GM19395 (cell line): Measurements from ENCODE around the gene SLN.

Experiments
- ATAC-seq: cut with Tn5 transposase; IDR thresholded peaks from one replicate; pipeline ENCODE4 v1.9.1; 2021; ENCODE audit warnings: mild to moderate bottlenecking, moderate library complexity; ENCODE audit not compliant: unreplicated experiment

SLN gene

DNA sequence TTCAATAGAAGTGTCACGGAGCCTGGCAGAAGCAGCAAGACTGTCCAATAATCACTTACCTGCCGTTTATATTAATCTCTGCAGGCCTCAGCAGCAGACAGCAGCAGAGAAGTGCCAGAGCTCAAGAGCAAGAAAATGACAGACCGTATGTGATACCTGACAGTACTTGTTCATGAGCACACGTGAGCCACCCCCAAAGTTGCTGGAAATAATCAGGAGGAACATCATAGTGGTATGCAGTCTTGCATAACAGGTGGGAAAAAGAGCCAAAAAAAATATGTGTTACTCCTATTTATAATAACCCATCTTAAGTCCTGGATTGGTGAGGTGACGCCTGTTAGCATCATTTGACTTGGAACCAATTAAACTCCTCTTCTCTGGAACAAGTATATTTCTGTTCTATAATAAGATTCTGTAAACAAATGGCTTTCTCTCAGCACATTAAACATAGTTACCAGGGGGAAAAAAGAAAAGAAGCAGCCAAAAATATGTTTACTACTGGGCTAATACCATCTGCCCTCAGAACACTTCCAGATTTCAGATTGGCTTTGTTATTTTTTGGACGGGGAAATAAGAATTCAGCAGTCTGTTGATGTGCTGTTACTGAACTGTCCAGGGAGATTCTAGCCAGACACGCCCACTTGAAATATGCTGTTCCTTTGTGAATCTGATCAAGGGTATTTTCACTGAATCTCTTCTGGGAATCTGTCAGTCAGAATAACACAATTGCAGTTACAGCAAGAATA is 7.9 kb upstream of the SLN start:
- no peak for ATAC-seq

DNA sequence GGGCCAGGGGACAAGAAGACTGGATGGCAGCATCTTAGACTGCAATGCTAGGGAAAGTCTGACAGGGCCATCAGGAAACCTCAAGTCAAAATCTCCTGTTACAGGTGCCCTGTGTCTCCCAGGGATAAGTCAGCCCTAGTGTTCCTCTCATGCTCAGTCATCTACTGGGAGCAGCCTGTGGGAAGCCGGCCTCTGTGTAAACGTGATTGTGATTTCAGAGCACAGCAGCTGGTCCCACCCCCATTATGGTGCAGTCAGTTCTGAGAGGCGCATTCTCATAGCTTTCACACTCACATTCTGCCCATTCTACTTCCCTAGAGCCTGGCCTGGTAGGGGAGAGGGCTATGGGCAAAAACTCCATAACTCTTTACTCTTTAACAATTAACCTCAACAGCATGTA is 7.2 kb upstream of the SLN start:
- no peak for ATAC-seq

- no peak for ATAC-seq
Measured at GRCh38 chr11:107716884-107717532, 5.2 kb upstream of the SLN start.

DNA sequence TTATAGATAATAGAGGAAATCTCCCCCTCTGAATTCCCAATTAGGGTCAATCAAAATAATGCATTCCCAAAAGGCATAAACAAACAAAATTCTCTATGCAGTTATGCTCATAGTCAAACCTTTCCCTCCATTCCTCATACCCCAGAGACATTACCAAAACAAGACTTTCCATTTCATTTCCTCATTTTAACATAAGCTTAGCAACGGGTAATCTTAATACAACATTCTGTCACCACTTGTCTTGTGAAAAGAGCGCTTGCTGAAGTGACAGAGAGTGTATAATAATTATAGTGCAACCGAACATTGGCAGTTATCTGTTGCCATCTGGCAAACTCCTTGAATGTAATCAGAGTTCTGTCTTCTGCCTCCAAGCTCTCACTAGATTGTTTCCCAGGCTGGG is 1.2 kb upstream of the SLN start:
- ATAC-seq, result no peak

DNA sequence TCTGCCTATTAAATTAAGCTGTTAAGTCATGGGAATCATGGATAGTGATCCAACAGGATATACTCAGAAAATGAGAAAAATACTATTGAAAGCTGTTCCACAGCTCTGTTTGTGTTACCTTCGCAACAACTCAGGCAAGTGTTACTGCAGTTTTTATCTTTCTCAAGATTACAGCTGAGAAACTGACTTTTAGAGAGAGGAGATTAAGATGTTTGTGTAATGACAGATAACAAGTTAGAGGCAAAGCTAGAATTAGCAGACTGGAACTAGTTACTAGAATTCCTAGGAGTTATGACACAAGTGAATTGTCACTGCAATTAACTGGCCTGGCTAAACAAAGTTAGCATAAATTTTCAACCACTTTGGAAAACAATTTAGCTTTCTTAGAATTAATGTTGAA is 1.6 kb downstream of the SLN start:
- ATAC-seq, result no peak

- no peak for ATAC-seq
Measured at GRCh38 chr11:107708792-107709191, 3.1 kb downstream of the SLN start.

GRCh38 chr11:107707807-107708206 is 4.0 kb downstream of the SLN start:
- no peak for ATAC-seq

GRCh38 chr11:107707215-107707671 is 4.6 kb downstream of the SLN start:
- no peak for ATAC-seq

- ATAC-seq, result no peak
Measured at GRCh38 chr11:107706531-107706930, 5.3 kb downstream of the SLN start.

DNA sequence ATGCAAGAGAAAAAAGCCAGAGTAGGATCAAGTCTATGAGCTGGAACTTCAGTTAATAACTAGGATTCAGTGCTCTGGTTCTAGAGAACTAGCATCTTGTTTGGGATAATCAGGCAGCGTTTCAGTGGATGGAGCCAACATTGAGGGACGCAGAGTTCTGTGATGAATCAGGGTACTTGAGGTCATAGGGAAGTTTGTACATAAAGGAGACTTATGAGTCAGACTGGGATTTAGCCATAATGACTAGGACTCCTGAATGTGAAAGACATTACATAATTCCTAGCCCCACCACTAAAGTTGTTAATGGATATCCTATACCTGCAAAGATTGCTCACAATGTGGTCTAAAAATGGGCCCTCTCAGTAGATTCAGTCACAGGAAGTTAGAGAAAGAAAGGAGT is 6.8 kb downstream of the SLN start:
- no peak for ATAC-seq

DNA sequence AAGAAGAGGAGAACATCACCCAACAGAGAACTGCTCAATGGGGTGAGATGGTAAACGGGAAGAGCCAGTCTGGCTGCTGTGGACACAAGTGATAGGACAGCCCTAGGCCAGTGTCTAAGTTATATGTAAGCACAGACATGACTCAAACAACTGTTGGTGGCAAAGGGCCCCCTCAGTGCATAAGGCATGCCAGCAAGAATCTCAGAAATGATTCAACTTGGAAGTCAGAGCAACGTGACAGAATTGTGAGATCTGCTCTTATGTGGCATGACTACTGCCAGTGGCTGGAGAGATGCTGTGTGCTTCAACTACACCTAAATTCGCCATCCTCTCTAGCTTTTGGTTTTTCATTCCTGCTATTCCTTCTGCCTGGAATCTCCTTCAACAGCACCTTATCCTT is 7.4 kb downstream of the SLN start:
- no peak for ATAC-seq

- no peak for ATAC-seq
Measured at GRCh38 chr11:107702723-107703122, 9.1 kb downstream of the SLN start.

GRCh38 chr11:107702109-107702660 is 9.7 kb downstream of the SLN start:
- ATAC-seq, result no peak

- ATAC-seq, result no peak
Measured at GRCh38 chr11:107699371-107700285, 12.2 kb downstream of the SLN start.

- ATAC-seq, result no peak
Measured at GRCh38 chr11:107697291-107697690, 14.6 kb downstream of the SLN start.

- ATAC-seq, result no peak
Measured at GRCh38 chr11:107696140-107696539, 15.7 kb downstream of the SLN start.

DNA sequence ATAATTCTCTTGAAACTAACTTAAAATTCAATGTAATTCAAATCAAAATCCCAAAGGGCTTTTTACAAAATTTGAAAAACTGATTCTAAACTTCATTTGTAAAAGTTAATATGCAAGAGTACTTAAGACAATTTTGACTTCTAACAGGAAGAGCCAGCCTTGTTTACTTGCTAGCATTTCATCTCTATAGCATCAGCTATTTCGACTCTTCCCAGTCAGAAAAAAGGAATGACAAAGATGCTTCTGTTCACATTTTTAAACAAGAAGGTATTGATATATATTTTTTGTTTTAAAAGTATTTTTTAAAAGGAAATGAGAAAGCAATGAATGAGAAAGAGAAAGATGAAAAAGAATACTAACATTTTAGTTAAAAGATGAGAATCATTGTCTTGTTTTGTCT is 16.4 kb downstream of the SLN start:
- no peak for ATAC-seq

DNA sequence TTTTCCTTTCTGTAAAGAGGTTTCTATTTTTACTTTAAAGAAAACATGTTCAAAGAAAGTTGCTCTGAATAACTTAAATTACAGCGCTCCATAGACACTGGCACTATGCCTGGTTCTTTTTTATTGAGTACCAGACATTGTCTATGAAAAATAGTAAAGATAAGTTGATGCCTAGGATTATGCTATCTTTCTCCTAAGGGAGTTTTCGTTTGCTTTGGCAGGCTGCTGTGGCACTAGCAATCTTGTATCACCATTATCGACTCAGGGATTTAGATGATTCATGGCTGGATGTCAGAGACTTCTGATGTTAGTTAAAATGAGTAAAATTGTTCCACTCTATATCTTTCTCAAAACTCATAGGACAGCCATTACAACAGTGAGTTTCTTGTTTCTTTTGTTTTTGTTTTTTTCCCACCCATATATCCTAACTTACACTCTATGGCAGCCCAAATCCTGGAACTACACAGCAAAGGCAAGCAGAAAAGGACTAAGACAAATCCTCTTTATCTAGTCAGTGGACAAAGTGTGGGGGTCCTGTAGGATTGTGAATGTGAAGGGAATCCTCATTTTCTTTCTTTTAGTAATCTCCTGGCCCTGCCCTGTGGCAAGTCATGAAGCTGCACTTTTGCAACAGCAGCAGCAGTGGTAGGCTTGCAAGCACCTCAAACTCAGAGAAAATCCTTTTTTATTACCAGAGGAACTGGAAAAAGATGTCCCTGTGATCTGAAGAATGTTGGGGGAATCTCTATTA is 20.7 kb downstream of the SLN start:
- no peak for ATAC-seq

DNA sequence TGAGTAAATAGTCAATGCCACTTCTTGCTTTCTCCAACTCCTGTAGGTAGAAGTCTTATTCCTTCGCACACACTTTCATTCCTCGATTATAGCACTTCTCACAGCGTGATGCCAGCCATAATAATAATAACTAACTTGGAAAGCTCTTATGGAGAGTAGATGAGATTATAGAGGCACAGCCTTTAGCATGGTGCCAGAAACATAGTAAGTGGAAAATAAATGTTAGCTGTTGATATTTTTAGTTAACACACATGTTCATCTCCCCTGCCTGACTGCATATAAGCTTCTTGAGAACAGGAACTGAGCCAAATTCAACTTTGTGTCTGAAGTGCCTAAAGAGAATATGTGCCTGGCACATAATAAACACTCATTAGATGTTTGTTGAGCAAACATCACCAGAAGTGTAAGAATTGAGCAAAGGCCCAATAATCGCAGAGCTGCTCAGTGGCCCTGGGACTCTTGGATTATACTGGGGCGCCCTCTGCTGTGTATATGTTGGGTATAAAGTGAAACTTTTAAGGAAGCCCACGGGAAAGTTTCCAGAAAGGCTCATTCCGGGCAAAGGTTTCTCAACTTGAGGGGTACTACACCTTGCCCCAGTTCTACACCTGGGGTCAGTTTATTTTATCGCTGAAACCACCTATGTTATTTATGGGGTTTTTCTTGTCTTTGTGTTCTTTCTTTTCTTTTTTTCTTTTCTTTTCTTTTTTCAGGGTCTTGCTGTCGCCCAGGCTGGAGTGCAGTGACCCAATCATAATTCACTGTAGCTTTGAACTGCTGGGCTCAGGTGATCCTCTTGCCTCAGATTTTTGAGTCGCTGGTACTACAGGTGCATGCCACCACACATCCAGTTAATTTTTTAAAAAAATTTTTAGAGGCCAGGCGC is 22.3 kb downstream of the SLN start:
- ATAC-seq, result no peak
